ENCODE data around the gene SNRNP70. TPM values are rescaled to one million over a fixed set of nuclear protein-coding genes. Genes with fewer than 3 reads are reported as not detected.

SNRNP70 gene
- total and polyA plus RNA-seq, 3 donors from 2014 or later: 184 to 484 (median 422) TPM

- 54 to 64% methylated on average over 16 of the region's 16 CpGs for WGBS, 2 donors
- H3K9me3 ChIP-seq: no peaks in the 10 kb centered on the region
Measured at GRCh38 chr19:49129238-49129583, 44.0 kb downstream of the SNRNP70 start.

GRCh38 chr19:49130325-49130724, 45.1 kb downstream of the SNRNP70 start:
- intact Hi-C loops (cut with DNase I; ENCODE audit: low total_unique reads): no loop called here
- no peak for DNase-seq
- no peak overlapping the region for H3K27ac ChIP-seq
- peaks cover 11% of the 10 kb centered on the region for H3K4me1 ChIP-seq
- H3K36me3 ChIP-seq (ENCODE audit: low read depth, missing control alignments): no peaks in the 10 kb centered on the region
- H3K27me3 ChIP-seq: no peaks in the 10 kb centered on the region
- TF ChIP-seq, protein P1, sequence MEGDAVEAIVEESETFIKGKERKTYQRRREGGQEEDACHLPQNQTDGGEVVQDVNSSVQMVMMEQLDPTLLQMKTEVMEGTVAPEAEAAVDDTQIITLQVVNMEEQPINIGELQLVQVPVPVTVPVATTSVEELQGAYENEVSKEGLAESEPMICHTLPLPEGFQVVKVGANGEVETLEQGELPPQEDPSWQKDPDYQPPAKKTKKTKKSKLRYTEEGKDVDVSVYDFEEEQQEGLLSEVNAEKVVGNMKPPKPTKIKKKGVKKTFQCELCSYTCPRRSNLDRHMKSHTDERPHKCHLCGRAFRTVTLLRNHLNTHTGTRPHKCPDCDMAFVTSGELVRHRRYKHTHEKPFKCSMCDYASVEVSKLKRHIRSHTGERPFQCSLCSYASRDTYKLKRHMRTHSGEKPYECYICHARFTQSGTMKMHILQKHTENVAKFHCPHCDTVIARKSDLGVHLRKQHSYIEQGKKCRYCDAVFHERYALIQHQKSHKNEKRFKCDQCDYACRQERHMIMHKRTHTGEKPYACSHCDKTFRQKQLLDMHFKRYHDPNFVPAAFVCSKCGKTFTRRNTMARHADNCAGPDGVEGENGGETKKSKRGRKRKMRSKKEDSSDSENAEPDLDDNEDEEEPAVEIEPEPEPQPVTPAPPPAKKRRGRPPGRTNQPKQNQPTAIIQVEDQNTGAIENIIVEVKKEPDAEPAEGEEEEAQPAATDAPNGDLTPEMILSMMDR (IDR thresholded peaks at IDR 0.05): no peak
- no peak for TF ChIP-seq POLR2A (IDR thresholded peaks at IDR 0.05)
- no peaks in the 10 kb centered on the region for H3K9me3 ChIP-seq
- no peak overlapping the region for H3K4me3 ChIP-seq
- WGBS, 2 donors: 50 to 73% methylated on average over 10 to 24 of the region's 24 CpGs

More at GRCh38 chr19:49129238-49129583, 44.0 kb downstream of the SNRNP70 start:
- no peak for TF ChIP-seq POLR2A (IDR thresholded peaks at IDR 0.05)
- TF ChIP-seq, protein P1 (IDR thresholded peaks at IDR 0.05): no peak
- Histone ChIP-seq H3K27me3 (no peaks in the 10 kb centered on the region), H3K27ac (no peak overlapping the region), H3K4me3 (no peak overlapping the region), H3K36me3 (ENCODE audit: low read depth, missing control alignments) (no peaks in the 10 kb centered on the region), H3K4me1 (peaks cover 11% of the 10 kb centered on the region)
- intact Hi-C loops (cut with DNase I; ENCODE audit: low total_unique reads): no loop called here
- DNase-seq: no peak

GRCh38 chr19:49132974-49133609, 47.8 kb downstream of the SNRNP70 start:
- intact Hi-C loops (cut with DNase I; ENCODE audit: low total_unique reads): no loop called here
- peaks cover 8% of the 10 kb centered on the region for H3K4me1 ChIP-seq
- no peaks in the 10 kb centered on the region for H3K36me3 ChIP-seq (ENCODE audit: low read depth, missing control alignments)
- DNase-seq: no peak
- no peak overlapping the region for H3K27ac ChIP-seq
- no peak for TF ChIP-seq POLR2A (IDR thresholded peaks at IDR 0.05)
- TF ChIP-seq, protein P1 (IDR thresholded peaks at IDR 0.05): no peak
- H3K4me3 ChIP-seq: peak overlapping the region in 1 of 2 donors; percentile 5
- WGBS, 2 donors: 10 to 14% methylated on average over 18 to 47 of the region's 49 CpGs
- H3K27me3 ChIP-seq: no peaks in the 10 kb centered on the region
- no peaks in the 10 kb centered on the region for H3K9me3 ChIP-seq

DNA sequence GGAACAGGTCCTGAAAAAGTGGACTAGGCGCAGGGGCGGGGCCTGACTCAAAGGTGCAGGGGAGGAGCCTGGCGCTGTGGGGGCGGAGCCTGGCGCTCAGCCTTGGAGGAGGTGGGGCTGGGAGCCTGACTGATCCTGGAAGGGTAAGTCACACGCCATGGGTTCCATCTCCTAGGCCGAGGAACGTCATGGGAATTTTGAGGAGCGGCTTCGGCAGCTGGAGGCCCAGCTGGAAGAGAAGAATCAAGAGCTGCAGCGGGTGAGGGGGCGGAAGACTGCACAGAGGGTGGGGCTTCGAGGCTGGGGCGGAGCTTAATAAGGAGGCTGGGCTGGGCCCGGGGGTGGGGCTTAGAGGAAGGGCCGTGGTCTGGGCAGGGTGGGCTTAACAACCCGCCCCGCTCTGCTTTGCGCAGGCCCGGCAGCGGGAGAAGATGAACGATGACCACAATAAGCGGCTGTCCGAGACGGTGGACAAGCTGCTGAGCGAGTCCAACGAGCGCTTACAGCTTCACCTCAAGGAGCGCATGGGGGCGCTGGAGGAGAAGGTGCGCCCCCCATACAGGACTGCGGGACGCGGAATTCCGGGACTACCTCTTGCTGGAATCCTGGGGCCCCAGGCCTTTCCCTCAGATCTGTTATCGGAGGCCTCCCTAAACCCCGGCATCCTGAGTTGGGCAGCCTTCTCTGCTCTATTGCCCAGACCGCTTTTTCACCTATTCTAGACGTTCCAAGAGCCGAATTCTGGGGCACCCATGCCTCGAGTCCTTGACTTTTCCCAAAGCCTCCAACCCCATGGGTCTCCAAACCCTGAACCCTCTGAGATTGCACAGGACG, 48.6 kb downstream of the SNRNP70 start:
- DNase-seq: peak; percentile 67
- peaks cover 3% of the 10 kb centered on the region for H3K4me1 ChIP-seq
- peak overlapping the region in 1 of 2 donors; percentile 5 for H3K4me3 ChIP-seq
- 30 to 35% methylated on average over 29 to 42 of the region's 42 CpGs for WGBS, 2 donors
- H3K27ac ChIP-seq: no peak overlapping the region
- no peaks in the 10 kb centered on the region for H3K27me3 ChIP-seq
- intact Hi-C loops (cut with DNase I; ENCODE audit: low total_unique reads): no loop called here
- H3K9me3 ChIP-seq: no peaks in the 10 kb centered on the region
- no peaks in the 10 kb centered on the region for H3K36me3 ChIP-seq (ENCODE audit: low read depth, missing control alignments)
- TF ChIP-seq POLR2A (IDR thresholded peaks at IDR 0.05): no peak
- TF ChIP-seq, protein P1 (IDR thresholded peaks at IDR 0.05): no peak
